T-helper 1 cell treated with Interleukin-12 subunit alpha and Interleukin-12 subunit beta and Interleukin-4 antibody, amounts not matched to agents 30 ng/mL and 1 ng/mL, for 36 hours (primary cell): ENCODE measurements around the gene TRABD2B. TPM values are rescaled to one million over a fixed set of nuclear protein-coding genes. Genes with fewer than 3 reads are reported as not detected.

Source experiments
- intact Hi-C: fragments of 100-400 bp; cut with micrococcal nuclease; formaldehyde crosslinking; loops from one replicate; pipeline ENCODE4 v1.15.1; 2024
- total RNA-seq: library from RNA; stranded (reverse); gene quantifications from 2 replicates; pipeline ENCODE4 v1.2.3, GENCODE V29; 2022

TRABD2B gene
- total RNA-seq, 1 donor from 2014 or later = not detected

DNA sequence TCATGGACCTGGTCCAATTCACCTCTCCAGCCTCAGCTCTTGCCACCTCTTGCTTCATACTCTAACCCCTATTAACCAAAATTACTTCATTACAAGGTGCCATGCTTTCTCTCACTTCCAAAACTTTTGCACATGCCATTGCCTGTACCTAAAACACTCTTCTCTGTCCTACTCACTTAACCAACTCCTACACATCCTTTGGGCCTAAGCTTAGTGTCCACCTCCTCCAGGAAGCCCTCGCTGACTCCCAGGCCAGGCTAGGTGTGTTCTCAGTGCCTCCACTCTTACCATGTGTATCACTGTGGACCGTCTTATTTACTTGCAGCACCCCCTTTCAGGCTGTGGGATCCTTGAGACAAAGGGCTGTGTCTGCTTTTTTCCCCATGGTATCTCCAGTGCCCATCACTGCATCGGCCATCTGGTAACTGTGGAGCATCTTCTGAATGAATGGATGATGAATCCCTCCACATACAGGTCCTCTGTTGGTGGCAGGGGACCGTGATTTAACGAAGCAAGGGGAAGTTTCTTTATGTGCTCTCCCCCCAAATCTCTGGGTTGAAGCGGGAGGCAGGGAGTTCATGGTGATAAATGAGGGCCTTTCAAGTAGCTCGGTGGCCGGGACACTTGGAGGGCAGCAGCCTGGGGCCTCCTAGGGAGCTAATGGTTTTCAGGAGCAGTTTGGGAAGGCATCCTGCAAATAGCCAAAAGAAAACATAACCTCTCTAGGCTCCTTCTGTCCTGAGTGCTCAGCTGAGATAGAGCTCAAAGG is 111.9 kb downstream of the TRABD2B start:
- intact Hi-C loops = no loop called here

DNA sequence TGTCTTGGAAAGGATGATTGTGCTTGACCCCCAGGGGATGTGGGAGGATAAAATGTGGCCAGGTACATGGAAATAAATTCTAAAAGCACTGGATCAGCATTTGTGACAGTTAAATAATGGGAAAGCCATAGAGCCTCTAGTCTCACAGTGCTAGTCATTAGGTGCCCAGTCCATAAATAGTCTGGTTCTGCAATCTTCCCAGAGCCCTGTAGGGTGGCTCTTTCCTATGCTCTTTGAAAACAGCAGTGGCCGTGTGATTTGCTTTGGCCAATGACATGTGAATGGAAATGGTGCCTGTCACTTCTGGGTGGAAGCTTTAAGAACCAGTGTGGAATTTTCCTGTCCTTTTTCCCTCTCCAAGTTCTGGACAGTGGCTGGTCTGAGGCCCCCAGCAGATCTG is 113.2 kb downstream of the TRABD2B start:
- intact Hi-C loops = no loop called here

DNA sequence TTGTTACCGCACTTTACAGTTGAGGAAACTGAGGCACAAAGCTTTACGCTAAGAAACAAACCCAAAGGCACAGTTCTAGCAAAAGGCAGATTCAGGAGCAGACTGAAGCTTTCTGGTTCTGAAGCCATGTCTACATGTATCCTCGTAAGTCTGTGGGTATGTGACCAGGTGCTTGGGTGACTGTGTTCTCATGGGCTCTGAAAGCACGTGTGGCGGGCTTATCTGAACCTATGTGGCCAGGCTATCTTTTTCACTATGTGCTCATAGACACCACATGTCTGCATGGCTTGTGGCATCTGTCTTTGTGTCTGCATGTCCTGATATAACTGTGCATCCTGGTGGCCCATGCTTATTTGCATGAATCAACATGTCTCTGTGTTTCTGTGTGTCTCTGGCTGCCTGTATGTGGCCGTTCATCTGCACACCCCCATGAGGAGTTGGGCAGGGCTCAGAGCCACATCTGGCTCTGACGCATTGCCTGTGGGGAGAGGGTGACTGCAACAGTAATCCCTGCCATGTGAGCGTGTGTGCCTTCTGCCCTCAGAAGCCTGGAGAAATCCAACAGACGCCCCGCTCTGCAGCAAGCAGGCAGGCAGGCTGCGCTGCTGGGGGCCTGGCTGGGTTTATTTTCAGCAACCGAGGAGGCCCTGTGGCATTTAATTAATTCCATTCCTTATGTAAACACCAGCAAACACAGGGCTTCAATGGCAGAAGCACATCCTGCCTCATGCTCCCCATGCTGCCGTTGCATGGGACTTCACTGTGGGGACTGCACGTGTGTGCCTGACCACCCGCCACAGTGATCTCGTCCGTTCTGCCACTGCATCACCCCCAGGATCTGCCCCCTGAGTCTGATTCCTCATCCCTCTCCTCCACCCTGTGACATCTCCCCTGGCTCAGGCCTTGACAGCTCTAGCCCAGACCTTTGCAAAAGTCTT is 115.4 kb downstream of the TRABD2B start:
- intact Hi-C loops = no loop called here

DNA sequence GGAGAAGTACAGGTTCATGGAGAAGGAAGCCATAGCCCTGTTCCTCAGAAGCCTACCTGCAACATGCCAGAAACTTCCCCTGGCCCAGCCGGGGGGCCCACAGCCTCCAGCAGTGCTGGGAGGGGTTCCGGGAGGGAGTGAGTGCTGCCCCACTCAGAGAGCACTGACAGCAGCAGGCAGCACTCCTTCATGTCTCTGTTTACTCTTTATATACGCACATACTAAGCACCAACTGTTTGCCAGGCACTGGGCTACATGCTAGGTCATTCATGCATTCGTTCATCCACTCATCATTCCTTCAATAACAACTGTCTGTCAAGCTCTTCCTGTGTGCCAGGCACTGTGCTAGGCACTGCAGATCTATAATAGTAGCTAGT is 120.6 kb downstream of the TRABD2B start:
- intact Hi-C loops = no loop called here

DNA sequence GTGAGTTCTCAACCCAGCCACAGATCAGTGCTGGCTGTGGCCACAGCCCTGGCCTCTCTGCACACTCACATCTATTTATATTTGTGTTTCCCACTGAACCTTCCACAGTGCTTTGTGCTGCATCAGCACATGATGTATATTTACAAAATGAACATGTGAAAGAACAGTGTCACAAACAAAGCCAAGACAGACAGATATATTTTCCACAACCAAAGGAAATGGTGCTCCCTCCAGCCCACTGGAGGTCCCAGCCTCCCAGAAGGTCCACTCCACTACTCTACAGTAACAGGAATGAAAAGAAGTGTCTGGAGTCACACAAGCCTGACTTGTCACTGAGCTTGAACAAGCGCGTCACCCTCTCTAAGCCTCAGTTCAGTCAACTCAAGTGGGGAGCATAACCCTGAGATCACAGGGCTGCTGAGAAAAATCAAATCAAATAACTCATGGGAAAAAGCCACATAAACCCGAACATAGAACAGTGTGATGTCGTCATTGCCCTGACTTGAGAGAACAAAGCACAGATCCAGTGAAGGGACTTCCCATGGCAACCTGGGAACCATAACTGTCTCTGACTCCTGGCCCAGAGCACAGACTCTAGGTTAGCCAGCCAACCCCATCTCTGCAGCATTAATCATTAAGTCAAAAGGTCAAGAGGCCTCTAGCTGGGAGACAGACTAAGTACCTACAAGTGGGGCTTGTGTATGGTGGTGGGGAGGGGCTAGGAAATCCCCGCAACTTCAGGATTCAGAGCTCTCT is 121.2 kb downstream of the TRABD2B start:
- intact Hi-C loops = no loop called here

DNA sequence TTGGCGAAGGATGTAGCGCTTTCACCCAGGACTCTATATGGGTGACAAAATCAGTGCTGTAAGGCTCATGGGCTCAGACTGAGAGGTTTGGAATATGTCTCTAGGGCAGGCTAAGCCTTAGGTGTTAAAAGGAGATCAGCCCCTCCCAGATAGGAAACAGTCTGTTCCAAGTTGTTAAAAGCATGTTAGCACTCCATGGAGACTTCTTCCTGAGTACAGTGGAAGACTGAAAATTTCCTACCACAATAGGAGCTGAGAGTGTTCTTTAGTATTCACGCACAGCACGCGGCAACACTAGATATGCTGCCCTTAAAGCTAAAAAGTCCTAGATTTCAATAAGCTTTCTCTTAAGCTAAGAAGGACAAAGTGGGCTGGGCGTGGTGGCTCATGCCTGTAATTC is 122.1 kb downstream of the TRABD2B start:
- intact Hi-C loops = no loop called here

DNA sequence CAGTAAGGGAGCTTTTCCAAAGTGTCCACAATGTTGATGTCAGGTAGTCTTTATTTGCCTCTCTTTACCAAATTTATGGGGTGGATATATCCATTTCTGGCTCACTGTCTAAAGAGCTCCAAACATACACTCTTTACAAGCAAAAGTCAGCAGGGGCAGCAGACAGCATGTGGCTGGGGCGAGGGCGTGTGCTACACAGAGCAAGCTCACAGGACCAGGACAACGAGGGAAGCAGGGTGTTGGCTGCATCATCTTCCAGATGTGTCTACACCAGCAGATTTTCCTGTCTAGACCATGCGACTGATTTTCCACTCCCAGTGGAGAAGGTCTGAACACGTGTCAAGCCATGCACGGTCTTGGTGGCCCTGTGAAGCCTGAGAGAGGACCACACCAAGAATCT is 123.8 kb downstream of the TRABD2B start:
- intact Hi-C loops = no loop called here

DNA sequence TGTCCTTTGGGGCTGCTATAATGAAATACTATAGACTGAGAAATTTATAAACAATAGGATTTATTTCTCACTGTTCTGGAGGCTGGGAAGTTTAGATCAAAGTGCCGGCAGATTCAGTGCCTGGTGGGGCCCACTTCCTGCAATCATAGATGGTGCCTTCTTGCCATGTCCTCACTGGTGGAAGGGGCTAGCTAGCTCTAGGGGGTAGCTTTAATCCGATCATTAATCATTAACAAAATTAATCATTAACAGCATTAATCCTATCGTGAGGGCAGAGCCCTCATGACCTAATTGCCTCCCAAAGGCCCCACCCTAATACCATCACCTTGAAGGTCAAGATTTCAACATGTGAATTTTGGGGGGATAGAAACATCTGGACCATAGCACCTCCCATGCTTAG is 124.3 kb downstream of the TRABD2B start:
- intact Hi-C loops = no loop called here

DNA sequence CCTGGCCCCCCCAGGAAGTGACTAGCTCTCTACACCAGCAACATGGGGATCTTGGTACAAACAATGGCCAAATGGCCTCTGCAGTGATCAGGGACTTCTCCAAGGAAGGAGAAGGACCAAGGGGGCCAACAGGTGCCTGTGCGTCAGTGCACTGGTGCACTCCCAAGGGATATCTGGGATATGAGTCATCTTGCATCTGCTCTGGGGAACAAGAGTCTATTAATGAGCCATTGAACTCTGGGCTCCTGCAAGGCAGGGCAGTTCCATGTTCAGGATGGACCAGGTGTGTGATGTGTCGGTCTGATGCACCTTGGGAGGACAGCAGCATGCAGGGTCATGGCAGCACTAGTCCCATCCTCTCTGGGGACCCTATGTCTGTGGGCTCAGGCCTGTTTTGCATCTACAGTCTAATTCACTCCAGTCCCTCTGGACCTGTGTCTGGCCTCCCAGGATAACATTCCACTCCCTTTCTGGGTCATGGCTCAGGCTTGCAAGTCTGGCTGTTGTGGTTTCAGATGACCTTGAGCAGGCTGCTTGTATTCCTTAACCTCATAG is 125.3 kb downstream of the TRABD2B start:
- intact Hi-C loops = no loop called here

DNA sequence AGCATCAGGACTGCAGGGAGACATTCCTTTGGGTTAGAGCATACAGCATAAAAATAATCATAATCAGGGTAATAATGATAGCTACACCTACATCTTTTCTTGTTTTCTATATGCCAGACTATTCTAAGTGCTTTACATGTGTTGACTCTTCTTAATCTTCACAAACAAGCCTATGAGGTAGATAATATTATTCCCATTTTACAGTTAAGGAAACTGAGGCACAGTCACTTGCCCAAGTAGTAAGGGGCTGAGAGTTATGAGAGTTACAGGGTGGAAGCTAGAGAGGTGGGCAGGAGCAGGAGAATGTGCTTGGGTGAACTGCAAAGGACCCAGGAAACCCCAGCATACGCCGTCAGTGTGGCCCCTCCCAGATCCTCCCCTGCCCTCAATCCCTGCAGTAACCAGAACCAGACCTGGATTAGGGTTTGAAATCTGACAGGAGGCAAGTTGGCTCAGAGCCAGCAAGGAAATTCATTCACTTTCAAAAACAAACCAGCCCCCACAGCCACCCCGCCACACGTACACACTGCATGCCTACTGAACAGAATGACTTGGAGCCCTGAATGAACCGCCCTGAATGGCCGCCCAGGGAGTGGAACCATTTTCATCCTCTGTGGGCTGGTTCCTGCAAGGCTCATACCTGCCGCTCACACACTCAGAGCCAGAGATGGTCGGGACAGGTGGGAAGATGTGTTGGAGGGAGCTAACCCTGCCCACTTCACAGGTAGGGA is 126.1 kb downstream of the TRABD2B start:
- intact Hi-C loops = no loop called here

DNA sequence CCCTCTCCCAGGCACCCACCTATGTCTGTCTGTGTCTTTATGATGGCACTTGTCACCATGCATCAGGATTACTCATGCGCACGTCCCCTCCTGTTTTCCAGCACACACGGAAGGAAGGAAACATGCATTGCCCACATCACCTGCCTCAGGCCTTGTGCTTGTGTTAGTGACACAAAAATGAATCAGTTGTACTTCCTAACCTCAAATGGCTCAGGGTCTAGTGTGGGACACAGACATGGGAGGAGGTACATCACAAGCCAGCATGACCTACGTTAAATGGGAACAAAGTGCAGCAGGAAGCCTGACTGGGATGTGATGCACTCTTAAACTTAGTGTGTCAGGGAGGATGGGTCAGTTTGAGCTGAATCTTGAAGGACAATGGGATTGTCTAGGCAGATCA is 126.7 kb downstream of the TRABD2B start:
- intact Hi-C loops = no loop called here

DNA sequence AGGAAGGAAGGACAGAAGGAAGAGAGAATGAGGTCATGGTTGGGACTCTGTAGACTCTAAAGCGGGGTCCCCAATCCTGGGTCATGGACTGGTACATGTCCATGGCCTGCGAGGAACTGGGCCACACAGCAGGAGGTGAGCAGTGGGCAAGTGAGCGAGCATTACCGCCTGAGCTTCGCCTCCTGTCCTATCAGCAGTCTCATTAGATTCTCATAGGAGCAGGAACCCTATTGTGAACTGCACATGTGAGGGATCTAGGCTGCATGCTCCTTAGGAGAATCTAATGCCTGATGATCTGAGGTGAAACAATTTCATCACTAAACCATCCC is 128.9 kb downstream of the TRABD2B start:
- intact Hi-C loops = no loop called here

DNA sequence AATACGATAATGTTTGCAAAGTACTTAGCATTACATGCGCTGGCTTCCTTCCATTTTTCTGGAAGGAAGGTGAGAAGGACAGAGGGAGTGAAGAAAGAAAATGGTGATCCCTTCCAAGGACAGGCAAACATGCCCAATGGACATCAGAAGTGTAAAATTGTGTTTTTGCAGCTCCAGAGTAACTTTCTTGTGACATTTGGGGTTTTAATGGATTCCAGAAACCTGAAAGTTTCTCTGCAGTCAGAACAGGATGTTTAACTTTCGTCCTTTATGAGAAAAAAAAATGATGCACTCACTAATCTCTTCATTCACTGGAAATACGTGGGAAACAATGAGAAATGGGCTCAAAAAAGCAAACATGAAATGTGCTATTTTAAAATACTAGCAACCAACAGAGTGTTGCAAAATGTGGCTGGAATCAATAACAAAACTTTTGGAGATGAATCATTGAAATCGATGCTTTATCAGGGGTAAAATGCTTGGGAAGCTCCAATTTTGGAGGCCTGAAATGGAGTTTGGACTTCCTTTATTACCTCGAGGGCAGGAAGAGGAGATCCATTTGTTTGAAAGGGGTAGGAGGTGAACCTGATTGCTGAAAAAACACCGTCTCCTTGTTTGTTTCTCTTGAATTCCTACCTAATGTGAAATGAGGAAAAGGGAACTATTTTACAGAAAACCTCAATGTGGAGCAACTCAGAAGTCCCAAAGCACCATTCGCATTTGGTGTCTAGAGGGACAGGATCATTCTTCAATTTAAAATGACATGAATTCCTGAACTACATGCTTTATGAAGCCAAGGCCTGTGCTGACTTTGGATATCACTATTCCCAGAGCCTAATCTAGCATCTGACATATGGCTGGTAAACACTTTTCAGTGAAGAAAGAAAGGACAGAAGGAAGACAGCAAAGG is 129.5 kb downstream of the TRABD2B start:
- intact Hi-C loops = no loop called here

DNA sequence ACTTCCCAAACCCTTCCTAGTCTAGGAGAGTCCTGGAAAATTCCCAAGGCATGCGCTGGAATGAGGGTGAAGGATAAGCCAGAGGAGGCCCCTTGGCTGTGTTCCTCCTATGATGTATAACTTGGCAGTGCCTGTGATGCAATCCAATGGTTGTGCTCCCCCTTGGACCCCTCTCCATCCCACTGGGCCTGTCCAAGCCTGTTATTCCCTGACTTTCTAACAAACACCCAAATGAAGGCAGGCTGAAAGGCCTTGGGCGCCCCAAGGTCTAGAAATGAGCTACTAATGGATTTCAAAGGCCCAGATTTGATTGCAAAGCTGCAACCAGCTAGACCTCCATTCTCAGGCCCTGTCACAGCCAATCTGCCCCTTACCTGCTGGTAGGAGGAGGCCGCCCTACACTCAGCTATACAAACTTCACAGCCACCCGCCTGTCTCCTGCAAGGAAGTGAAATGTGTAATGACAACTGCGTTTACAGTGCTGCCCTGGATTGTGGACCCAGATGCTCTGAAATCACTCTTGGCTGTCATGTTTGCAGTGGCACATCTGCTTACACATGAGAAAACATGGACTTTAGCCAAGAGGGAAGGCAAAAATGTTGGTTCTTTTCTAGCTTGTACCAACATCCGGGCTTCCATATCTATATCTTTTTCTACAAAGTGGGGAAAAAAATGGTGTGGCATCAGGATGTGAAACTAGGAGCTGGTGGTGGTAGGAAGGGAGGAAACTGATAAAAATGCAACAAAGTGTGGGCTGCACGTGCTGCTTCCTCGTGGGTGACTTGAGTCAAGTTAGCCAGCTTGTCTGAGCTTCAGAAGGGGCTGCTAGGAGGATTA is 130.4 kb downstream of the TRABD2B start:
- intact Hi-C loops = no loop called here

DNA sequence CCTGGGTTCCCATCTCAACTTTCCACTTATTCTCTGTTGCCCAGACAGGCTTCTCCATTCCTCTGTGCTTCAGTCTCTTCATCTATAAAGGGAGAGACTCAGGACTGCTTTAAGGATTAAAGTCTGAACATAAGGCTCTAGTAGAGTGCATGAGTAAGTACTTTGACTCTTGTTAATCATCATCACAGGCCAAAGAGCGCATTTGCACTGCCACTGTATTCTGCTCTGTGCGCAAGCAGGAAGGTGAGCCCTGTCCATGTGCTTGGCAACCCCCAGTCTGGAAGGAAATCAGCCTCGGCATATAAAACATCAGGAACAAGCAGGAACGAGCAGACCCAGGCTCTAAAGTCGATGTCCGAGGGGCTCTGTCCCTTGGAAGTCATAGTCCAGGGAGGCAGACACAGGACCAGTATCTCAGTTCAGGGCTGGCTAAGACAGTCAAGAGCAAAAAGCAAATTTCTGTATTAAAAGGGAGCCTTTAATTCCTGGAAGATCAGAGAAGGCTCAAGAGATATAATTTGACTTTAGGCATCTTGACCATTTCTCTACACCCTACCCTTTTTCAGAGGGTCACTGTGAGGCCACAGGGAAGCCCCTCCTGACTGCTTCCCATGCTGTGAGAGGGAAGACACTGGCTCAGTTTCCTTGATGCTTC is 131.2 kb downstream of the TRABD2B start:
- intact Hi-C loops = no loop called here

DNA sequence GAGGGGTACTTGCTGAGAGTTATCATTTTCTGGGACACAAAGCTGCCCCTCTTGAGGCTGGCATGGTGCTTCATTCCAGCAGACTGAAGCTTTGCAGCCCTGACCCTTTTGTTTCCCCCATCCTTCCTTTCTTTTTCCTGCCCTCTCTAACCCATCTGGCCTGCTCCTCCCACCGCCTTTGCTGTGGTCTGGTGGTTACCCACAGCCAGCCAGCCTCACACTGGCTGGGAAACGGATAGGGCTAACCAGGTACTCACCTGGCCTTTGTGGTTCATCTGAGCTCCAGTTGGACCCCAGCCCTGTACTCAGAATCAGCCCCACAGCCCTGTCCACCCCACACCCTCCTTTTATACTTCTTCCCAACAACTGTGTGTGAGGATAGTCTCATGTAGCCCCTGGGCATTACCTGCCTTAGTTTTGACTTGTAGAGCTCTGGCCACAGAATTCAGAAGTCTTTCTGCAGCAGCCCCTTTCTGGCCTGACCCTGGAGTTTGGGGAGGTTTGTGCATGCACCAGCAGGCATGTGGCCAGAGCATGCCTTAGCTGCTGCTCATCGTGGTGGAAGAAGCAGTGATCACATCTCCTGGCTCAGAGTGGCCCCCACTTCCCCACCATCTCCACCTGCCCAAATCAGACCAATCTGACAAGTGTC is 138.0 kb downstream of the TRABD2B start:
- intact Hi-C loops = no loop called here

DNA sequence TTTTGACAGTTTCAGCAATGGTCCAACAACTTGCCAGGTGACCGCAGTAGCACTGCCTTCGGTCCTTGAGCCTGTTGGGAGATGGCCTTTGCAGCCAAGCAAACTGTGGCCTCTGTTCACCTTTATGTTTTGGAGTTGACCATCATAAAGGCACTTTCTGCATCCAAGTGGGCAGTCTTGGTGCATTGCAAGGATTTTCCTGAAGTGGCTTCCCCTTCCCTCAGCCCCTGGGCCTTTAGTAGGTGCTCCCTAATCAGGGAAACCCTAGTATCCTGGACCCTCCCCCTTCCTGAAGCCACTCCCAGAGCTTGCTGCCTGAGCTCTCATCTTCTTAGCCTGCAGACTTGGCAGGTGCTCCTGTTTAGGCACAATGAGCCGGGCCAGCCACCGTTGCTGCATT is 140.2 kb downstream of the TRABD2B start:
- intact Hi-C loops = no loop called here

DNA sequence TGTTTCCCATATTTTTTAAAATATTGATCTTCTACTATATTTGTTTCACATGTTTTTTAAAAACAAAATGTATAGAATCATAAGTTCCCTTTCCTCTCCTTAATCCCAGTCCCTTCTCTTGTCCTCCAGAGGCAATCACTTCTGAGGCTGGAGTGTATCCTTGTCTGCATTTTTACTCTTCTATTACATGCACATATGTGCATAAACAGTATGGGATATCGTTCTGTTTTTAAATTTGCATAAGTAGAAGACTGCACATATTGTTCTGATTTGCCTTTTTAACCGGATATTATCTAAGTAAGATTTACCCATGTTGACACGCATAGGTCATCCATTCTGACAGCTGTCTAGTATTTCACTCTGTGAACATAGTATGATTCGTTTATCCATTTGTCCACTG is 142.0 kb downstream of the TRABD2B start:
- intact Hi-C loops = no loop called here
